Measurements from ENCODE around the gene TTLL11. TPM values are rescaled to one million over a fixed set of nuclear protein-coding genes. Genes with fewer than 3 reads are reported as not detected.
"Not testable (repeated sequence)": the region's sequence is repeated elsewhere in the genome, so short reads cannot be mapped to it uniquely, and the experiment has no call there.

The TTLL11 gene
- total RNA-seq, 1 experiment from 2014 or later = 7.1 TPM

- DNase-seq (ENCODE audit: low read depth) = no peak
Measured at GRCh38 chr9:122085260-122085659, 7.8 kb downstream of the TTLL11 start.

GRCh38 chr9:122084026-122084675, 9.0 kb downstream of the TTLL11 start:
- no peak for DNase-seq (ENCODE audit: low read depth)

DNA sequence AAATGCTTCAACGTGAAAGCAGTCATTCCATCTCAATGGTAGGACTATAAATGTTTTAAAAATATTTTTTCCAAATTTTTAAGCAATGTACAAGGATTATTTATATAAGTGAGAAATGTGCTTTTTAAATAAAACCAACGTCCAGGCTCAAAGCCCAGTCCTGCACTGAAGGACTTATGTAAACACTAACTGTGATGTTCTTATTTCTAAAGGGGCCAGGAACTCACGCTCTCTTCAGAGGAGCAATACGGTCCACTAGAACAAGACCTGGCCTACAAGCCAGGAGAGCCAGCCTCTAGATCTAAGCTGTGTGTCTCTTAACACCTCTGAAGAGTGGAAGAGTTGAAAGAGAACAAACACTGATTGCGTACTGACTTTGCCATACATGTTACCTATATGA, 12.1 kb downstream of the TTLL11 start:
- no peak for DNase-seq (ENCODE audit: low read depth)

DNA sequence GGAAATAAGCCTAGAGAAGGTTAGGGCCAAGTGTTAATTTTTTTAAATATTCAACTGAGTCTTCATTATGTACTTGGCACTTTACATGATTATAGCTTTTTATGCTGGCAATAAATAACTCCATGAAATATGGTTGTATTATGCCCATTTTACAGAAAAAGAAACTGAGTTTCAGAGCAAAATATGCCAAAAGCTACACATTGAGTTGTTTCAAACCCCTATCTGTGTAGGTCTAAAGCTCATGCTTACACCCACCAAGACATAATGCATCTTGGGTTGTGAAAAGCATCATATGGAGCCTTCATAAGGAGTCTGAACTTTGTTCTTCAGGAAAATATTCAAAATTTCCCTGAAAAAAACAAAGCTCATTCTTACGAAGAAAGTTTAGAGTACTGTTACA, 14.6 kb downstream of the TTLL11 start:
- DNase-seq (ENCODE audit: low read depth) = no peak

DNA sequence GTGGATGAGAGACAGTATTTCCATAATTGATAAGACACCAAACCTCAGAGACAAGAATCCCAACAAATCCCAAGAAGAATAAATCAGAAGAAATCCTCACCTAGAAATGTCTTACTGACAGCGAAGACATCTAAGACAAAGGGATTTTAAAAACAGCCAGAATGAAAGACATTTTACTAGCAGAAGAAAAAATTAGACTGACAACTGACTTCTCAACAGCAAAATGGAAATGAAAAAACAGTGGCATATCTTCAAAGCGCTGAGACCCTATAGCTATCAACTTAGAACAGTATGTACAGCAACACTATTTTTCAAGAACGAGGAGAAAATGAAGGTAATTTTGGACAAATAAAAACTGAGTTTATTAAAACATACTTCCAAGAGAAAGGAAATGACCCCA, 16.3 kb downstream of the TTLL11 start:
- DNase-seq (ENCODE audit: low read depth) = no peak

GRCh38 chr9:122076117-122076516, 17.0 kb downstream of the TTLL11 start:
- no peak for DNase-seq (ENCODE audit: low read depth)

DNA sequence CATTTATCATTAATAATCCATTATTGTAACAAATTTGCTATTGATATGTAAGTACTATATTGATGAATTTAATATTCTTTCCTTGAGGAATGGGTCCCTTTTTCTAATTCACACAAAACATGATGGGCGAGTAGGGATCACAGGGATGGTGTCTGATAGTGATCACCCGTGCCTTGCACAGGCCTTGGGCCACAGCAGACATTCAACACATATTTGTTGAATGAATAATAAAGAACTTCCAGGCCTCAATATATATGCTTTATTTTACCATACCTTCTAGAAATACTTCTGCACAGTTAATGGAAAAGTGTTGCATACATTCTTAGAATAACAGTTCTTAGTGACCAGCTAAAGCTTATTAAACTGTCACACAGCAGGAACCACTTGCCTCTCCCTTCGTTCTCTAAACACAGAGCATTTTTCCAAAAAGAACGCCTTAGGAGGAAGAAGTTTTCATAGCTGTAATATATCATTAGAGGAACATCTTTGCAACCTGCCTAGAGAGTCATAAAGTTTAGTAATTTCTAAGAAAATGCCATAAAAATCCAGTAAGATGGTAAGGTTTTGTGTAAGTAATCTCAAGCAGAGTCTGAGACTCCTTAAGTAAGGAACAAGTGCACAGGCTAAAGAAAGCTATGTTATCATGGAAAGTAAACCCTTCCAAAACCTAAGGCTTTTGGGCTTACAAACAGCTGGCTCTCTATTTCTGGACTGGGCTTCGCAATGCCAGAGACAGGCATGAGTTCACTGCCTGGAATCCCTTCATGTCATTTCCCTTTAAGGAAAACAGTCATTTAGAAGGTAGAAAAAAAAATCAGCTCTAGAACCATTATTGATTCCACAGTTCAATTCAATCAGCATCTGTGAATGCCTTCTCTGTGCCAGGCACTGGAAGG, 17.7 kb downstream of the TTLL11 start:
- DNase-seq (ENCODE audit: low read depth) = no peak

DNA sequence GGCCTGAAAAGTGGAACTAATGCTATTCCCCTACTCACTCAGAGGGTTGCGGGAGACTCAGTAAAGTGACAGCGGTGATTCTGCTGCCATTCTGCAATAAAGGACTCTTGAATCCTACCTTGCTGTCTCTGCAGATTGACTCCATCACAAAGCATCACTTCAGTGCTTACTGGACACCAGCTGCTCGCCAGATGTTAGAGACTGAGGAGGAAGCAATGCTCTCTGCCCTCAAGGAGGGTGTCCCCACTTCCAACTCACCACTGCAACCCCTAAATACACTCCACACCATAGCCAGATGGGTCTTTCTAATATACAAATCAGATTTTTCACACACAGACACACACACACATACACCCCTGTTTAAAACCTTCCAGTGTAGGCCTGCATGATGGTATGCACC, 21.4 kb downstream of the TTLL11 start:
- no peak for DNase-seq (ENCODE audit: low read depth)

DNA sequence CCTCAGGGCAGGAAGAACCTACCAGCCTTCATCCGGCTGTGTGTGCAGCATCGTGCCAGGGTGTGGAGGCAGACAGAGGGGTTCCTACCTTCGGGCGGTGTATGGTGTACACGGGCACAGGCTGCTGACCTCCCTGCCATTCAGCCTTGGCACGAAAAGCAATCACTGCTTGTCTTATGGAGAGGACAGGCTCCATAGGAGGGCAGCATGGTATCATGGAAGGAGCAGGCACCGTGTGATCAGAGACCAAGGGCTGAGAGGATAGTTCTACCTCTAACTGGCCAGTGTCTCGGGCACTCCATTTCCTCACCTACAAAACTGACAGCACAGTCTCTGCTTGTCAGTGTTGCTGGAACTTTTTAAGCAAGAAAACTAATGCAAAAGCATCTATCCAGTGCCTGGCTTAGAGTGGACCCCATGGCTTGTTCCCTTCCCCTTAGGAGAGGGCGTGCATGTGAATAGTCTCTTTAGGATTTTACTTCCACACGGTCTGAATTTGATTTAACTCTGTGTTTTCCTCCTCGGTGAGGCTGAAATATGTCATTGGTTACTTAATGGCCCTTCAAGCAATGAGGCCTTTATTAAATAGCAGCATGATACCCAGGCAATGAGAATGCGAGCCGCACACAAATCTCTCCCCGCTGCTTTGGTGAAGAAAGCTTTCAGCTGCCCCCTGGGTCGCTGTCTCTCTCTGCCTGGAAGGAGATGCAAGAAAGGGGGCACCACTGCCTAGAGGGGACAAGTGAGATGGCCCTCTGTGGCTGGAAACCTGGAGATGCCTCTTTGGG, 22.2 kb downstream of the TTLL11 start:
- DNase-seq (ENCODE audit: low read depth) = no peak

- not testable (repeated sequence) for DNase-seq (ENCODE audit: low read depth)
Measured at GRCh38 chr9:122066680-122067079, 26.4 kb downstream of the TTLL11 start.

- no peak for DNase-seq (ENCODE audit: low read depth)
Measured at GRCh38 chr9:122065923-122066629, 27.0 kb downstream of the TTLL11 start.

DNA sequence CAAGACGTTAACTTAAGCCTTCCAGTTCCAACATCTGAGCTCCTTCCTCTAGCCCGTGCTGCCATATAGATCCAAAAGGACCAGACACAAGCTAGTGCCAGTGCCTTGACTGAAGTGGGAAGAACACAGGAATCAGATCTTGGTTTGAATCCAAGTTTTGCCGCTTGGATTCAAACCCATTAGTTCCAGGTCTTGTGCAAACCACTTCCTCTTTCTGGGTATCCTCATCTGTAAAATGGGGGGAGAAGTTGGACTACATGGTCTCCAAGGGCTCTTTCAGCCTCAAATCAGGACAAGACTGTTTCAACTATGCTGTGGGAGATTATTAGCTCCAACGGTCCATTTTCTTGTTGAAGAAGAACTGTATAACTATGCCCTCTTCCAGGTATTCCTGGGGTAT, 32.6 kb downstream of the TTLL11 start:
- DNase-seq (ENCODE audit: low read depth) = no peak

DNA sequence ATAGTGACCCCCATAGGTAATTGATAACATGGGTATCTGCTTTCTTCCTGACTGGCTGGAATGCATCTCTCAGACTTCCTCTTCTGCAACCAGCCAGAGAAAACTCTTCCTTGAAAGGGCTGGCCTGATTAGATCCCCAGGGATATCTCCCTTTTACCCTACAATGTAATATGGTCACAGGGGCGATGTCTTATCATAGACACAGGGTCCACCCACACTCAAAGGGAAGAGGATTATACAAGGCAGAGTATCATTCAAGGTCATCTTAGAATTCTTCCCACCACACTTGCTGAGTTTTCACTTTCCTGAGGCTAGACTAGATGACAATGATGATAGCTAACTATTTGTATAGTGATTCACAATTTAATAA, 33.2 kb downstream of the TTLL11 start:
- DNase-seq (ENCODE audit: low read depth) = no peak

DNA sequence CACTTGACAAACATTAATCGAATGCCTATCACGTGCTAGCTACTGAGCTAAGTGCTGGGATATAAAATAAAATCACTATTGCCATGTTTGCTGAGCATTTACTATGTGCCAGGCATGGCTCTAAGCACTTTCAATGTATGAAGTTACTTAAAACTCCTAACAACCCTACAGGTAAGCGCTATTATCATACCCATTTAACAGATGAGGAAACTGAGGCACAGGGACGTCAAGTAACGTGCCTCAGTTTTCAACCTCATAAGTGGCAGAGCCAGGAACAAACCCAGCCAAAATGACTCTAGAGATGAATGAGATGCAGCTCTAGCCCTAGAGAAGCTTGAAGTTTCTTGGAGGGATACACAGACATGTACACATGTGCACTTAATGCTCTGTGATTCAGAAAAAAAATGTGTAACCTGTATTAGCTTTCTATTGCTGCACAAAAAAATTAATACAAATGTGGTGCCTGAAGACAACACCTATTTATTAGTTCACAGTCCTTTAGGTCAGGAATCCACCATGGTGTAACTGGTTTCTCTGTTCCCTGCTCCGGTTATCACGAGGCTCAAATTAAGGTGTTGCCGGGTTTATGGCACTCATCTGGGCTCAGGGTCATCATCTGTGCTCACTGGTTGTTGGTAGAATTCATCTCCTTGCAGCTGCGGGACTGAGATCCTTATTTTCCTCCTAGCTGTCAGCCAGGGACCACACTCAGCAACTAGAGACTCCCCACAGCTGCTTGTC, 33.7 kb downstream of the TTLL11 start:
- DNase-seq (ENCODE audit: low read depth) = no peak

GRCh38 chr9:122058709-122059108, 34.4 kb downstream of the TTLL11 start:
- DNase-seq (ENCODE audit: low read depth) = no peak

GRCh38 chr9:122058051-122058450, 35.1 kb downstream of the TTLL11 start:
- DNase-seq (ENCODE audit: low read depth) = no peak

DNA sequence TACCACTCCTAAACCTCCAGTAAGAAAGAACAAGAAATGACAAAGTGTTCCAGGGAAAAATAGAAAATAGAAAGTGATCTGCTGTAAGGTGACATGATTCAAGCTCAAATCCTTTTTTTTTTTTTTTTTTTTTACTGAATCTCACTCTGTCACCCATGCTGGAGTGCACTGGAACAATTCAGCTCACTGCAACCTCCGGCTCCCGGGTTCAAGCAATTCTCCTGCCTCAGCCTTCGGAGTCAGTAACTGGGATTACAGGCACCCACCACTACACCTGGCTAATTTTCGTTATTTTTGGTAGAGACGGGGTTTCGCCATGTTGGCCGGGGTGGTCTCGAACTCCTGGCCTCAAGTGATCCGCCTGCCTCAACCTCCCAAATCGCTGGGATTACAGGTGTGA, 35.9 kb downstream of the TTLL11 start:
- no peak for DNase-seq (ENCODE audit: low read depth)

DNA sequence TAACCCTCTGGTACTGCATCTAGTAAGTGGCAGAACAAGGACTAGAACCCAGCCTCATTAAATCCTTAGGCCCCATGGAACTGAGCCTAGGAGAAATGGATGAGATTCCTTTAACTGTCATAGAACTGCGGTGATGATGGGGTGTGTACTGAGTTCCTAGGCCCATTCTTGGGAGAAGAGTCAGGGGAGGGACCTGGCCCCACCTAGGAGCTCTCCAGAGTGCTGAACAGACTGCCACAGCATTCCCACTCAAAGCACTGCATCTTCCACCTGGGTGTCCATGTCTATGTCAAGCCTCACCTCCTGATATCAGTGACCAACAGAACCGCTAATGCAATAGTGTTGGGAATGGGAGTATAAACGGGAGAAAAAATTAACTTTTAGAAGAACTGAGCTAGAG, 36.6 kb downstream of the TTLL11 start:
- peak; percentile 39 for DNase-seq (ENCODE audit: low read depth)

- no peak for DNase-seq (ENCODE audit: low read depth)
Measured at GRCh38 chr9:122055701-122056100, 37.4 kb downstream of the TTLL11 start.

DNA sequence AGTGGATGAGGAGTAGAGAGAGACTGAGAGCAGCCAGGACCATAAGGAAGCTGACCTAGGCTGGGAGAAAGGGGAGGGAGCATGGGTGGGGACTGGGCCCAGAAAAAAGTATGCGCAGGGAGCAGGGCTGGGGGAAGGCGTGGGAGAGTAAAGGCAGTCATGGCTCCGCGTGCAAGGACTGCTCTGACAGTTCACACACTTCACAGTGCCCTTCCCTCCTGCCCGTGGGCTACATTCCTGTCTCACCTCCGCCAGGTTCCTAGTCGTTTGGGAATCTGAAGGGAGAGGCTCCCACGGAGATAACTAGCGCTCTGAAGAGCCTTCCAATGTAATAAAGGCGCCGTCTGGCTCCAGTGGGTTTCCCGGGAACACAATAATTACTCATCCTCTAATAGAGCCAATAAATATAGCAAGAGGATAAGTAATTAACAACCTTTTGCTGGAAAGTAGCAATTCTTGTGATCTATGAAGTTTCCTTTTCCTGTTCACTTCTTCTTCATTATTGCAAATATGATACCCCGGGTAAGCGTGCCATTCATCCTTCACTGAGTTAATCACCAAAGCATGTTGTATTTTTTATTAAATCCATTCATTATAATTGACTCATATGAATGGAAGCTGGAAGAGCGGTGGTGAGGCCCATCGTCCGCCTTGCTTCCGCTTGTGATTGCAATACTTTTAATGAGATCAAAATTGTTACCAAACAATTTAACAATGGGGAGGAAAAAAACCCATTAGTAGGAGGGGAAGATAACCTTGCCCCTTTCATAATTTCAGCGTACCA, 39.3 kb downstream of the TTLL11 start:
- no peak for DNase-seq (ENCODE audit: low read depth)

All from HT1080 (cell line).